CD4-positive, alpha-beta T cell treated with Interleukin-4 for 4 hours (primary cell): ENCODE measurements around the gene NACC1.

Experiments used
- DNase-seq: peaks from one replicate; pipeline ENCODE4 v3.0.0-alpha.2; 2020

NACC1 gene

DNA sequence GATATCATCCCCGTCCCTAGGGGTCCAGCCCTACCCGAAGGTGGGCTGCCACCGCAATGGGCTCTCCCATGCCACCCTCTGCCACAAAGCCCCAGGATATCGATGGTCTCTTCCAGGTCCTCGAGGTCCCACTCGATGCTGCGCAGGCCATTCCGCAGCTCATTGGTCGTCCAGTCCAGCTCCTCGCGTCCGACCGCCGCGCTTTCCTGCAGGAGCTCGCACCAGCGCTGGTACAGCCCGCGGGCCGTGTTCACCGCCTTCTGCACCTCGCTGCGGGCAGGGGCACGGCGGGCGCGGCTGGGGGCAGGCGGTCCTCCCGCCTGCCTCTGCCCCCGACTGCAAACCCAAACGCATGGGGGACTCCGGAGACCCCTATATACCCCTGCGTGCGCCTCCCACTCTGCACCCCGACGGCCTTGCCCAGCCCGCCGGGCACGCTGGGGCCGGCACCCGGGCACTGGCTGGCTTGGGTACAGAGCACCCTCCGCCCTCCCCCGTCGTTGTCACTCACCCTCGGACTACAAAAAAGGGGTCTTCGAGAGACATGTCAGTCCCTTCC, 31.6 kb downstream of the NACC1 start:
- DNase-seq, result no peak

DNA sequence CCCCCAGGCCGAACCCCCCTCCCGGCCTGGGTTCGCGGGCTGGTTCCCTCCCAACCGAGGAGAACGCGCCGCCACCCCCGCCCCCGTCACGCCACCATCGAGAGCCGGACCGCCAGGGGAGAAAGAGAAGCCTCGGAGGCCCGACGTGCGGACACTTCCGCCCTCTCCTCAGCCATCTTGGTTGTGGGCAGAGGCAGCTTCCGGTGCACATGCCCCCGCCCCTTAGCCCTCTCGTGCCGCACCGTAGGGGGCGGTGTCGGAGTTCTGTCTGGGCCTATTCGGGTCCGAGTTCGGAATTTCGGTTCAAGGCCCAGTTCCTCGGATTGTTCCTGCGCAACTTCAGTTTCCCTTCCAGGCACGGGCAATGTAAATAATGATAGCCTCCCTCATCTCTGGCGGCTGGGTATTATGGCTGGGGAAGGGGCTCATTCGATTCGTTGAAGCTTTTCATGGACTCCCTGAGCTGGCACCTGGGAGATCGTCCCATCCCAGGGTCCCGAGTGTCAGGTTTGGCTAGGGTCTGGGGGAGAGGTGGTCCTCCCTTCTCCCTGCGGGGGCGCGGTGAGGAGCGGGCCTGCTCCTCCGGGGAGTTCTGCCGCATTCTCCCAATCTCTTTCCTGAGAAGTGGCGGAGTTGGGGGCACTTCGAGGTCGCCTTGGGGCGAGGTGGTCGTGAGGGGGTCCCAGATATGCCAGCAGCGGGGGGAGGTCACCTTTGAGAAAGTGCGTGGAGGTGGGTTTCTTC, 32.3 kb downstream of the NACC1 start, which contains the start of the genes IER2 and STX10:
TSS of gene IER2 (plus strand) at position 225 of the 744 bp plus-strand sequence. CDS start 2,776 bp downstream, outside the sequence.
TSS of gene STX10 (minus strand) at position 189 of the 744 bp plus-strand sequence. CDS start 202 bp downstream, outside the sequence.
- DNase-seq, result peak; percentile 94

DNA sequence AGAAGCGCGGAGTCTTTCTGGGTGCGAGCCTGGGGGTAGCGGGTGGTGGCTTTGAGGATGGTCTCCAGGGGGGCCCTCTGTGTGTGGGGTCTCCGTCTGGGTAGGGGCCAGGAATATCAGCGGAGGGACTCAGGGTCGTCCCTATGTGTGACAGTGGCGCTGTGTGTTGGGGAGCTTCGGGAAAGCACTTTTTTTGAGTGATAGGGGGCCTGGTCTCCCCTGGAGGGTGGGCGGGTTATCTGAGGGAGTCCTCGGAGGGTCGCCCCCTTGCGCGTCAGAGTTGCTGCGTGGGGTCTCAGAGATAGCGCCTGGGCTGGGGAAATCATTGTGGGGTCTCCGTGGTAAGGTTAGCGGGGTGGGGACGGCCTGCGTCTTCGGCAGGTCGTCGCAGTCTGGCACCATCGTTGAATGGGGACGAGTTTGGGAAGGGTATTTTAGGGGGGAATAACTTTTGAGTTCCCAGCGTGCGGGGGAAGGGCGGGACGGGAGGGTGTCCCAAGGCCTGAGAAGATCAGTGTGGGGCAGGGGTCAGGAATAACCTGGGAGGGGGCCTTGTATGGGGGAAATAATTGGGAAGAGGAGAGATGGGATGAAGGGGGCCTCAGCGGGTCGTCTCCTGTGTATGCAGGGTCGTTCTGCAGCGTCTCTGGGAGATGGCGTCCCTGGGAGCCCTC, 33.0 kb downstream of the NACC1 start:
- DNase-seq, result no peak

DNA sequence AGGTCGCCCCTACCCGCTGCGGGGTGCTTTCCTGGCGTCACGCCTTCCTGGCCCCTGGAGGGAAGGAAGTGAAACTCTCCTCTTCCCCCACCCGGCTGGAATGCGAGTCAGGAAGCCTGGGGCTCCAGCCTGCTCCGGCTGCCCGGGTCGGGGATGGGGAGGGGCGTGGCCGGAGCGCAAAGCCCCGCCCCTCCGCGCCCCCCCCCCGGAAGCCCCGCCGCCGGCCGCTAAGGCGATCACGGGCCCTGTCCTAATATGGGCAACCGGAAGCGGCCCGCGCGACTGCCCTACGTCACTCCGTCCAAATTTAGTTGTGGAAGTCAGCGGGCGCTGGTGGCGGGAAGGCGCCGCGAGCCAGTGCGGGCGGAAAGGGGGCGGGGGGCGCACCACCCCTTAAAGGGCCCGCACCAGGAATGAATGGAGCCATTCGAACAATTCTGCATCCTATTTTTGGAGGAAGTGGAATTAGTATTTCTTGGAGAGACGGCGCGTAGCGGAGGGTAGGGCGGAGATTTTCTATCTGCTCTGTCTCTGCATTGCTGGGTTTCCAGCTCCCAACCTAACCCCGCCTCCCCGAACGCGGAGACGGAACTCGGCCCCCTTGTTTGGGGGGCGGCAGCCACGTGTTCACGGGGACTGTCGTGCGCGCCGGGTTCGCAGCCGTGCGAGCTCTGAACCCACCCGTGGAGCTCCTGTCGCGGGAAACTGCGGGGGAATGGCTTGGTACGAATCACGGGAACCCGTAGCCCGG, 33.7 kb downstream of the NACC1 start:
- peak; percentile 97 for DNase-seq

DNA sequence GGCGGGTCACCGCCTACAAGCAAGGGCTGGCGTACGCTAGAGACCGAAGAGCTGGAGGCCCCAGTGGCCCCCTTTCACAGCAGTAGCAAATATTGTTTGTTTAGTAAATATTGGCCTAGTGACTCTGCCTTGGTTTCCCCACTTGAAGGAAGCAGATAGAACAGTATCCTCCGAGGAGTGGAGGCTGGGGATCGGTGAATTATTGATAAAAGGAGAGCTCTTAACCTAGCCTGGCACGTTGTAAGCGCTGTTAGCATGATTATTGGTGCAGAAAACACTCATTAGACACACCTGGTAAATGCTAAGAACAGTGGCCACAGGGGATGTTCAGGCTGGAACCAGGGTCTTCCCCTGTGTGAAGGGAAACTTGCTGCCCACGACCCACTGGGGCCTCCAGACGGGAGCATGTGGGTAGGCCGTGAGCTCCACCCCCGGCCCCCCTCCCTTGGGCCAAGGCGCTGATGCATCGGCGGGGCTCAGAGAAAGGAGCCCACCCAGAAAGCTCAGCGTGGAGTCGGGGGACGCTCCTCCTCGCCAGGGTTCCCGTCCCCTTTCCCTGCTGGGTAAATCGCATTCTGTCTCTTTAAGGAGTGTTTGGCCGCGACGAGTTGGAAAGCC, 34.4 kb downstream of the NACC1 start:
- no peak for DNase-seq

DNA sequence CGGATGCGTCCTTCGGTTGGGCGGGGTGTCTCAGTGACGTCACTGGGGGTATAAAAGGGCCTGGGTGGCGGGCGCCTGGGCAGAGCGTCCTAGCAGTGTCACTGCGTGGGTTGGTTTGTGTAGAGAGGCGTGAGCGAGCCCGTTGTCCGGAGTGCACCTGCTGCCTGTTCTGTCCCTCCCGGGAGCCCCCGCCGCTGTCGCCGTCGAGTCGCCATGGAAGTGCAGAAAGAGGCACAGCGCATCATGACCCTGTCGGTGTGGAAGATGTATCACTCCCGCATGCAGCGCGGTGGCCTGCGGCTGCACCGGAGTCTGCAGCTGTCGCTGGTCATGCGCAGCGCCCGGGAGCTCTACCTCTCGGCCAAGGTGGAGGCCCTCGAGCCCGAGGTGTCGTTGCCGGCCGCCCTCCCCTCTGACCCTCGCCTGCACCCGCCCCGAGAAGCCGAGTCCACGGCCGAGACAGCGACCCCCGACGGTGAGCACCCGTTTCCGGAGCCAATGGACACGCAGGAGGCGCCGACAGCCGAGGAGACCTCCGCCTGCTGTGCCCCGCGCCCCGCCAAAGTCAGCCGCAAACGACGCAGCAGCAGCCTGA, 35.0 kb downstream of the NACC1 start:
- DNase-seq, result peak; percentile 96

DNA sequence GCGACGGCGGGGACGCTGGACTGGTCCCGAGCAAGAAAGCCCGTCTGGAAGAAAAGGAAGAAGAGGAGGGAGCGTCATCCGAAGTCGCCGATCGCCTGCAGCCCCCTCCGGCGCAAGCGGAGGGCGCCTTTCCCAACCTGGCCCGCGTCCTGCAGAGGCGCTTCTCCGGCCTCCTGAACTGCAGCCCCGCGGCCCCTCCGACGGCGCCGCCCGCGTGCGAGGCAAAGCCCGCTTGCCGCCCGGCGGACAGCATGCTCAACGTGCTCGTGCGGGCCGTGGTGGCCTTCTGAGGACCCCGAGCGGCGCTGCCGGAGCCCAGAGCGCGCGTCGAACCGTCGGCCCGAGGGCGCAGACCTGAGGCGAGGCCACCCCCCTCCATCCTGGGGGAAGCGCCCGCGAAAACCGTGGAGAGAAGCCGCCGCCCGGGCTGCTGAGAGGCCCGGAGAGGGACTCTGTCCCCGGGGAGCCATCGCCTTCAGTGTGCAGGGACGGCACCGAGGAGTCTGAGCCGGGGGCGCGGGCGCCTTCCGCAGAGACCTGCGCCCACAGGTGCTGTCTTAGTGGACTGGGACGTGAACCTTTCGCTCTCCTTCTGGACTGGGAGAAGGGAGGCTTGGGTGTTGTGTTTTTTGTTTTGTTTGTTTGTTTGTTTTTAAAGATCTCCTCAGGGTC, 35.6 kb downstream of the NACC1 start:
- no peak for DNase-seq

DNA sequence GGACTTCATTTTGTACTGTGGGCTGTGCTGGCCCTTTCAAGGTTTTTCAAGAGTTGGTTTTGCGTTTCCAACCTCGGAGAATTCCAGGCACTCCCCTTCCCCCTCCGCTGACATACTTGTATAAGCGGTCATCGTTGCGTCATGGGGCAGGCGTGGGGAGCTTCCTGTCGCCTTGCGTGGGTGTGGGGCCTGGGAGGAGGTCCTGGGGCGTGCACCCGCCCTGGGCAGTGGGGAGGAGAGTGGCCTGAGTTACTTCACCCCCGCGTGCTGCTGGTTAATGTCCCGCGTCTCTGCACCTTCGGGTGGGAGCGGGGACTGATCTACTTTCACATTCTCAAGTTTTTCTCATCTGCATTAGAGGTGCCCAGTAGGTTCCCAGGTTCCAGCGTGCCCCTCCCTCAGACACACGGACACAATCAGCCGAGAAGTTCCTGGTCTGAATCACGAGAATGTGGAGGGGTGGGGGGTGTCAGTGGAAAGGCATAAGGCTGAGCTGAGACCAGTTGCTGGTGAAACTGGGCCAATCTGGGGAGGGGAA, 36.2 kb downstream of the NACC1 start:
- DNase-seq, result peak; percentile 43

DNA sequence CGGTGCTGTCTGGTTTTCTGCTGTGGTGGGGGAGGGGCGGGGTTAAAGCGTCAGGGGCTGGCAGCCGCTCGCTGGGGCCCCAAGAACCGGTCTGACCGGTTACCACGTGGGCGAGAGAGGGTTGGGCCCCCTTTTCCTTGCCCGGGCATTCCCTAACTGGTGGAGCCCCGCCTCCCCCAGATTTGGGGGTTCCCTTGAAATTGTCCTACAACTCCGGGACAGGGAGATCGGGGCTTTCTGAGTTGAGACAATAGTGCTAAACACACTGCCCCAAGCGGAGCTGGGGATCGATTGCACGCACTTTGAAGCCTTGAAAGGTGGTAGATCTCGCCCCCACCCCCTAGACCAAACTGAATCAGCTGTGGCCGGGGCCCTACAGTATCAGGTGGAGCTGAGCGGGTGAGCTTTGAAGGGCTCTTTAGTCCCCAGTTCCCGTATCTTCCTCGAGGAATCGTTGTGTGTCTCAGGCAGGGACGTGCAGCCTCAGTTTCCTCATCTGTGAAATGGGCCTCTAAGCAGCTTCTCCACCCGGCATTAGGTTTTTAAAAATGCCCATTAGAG, 36.9 kb downstream of the NACC1 start:
- peak; percentile 86 for DNase-seq

DNA sequence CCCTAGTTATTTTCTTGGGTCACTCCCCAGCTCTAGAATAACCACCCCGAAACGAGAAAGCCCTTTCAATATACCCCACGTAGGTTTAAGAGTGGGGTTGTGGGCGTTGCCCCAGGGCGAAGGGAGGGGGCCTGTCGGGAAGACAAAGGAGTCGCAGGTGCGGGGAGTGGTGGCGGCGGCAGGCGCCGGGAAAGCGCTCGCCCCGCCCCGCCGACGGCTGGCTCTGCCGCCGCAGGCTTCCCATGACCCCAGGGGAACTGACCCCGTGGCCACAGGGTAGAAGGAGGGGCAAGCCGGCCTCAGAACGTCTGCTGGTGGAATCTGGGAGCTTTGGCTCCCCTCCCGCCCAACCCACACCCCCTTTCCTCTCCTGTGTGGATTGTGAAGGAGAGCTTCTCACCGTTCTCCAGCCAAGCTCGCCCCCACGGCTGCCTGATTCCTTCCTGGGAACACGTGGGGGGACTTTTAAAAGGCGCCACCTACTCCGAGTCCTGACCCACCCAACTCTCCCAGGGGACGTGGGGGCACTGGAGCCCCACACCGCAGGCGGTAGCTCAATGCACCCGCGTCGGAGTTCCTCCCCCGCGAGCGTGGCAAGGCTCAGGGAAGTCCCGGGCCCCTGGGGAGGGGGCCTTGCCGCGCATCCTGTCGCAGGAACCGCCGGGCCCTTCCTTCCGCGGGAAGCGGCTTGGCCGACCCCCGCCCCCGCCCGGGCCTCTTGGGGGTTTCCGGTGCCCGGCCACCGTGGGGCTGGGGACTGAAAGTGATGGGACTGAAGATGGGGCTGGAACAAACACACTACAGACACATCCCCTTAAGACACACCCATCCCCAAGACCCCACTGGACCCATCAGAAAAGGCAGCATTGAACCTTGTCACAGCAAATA, 37.7 kb downstream of the NACC1 start:
- peak; percentile 71 for DNase-seq

DNA sequence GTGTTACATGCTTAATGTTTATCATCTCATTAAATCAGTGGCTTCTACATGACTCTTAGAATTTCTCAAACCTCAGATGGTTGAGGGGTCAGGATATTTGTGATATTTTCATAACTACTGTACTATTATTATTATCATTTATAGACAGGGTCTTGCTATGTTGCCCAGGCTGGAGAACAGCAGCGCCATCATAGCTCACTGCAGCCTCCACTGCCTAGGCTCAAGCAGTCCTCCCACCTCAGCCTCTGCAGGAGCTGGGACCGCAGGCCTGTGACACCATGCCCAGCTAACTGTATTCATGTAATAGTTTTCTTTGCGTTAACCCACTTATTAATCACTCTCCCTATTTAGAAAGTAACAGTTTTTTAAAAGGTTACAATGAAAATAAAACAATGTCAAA, 41.6 kb downstream of the NACC1 start:
- no peak for DNase-seq

DNA sequence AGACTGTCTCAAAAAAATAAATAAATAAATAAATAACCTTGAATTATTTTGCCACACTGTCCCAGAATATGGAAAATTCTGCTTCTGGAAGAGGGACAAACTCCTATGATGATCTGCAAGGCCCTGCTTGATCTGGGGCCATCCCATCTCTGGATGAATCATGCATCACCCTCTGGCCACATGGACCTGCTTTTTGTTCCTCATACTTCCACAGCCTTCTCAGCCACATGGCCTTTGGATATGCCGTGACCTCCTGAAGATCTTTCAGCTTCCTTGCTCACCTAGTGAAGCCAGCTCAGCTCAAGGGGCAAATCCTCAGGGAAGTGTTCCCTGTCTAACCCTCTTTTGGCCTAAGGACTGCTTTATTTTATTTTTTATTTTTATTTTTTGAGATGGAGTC, 42.5 kb downstream of the NACC1 start:
- no peak for DNase-seq

DNA sequence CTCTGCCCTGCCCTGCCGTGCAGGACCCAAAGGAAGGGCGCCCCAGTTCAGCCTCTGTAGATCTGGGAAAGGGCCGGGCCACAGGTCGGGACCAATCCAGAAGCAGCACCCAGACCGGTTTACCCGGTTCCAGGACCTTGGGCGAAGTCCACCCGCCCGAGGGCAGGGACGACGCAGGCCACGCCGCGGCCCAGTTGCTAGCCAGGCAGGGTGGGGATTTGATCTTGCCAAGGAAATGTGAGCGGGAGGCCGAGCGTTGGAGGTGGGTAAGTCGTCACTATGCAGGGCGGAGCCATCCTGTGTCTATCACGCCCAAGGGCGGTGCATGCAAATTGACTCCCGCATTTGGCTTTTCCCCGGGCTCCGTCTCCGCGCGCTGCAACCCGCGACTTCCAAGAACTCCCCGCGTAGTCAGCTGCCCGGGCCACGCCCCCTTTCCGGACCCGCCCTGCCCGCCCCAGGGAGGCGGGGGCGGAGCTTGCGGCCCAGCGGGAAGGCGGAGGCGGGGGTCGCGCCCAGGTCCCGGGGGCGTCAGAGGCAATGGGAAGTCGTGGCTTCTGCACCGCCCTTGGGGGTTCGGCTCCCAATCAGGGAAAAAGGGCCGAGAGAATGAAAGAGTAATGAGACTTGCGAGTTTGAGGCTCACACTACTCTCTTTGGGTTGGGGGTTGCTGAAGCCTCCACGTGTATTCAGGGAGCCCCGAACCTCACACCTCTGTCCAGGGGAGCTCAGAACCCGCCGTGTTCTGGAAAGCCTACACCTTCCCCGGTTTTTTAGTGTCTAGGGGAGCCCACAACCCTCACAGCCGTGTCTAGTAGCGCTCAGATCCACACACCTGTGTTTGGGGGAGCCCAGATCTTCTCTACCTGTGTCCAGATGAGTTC, 44.9 kb downstream of the NACC1 start:
- peak; percentile 89 for DNase-seq

DNA sequence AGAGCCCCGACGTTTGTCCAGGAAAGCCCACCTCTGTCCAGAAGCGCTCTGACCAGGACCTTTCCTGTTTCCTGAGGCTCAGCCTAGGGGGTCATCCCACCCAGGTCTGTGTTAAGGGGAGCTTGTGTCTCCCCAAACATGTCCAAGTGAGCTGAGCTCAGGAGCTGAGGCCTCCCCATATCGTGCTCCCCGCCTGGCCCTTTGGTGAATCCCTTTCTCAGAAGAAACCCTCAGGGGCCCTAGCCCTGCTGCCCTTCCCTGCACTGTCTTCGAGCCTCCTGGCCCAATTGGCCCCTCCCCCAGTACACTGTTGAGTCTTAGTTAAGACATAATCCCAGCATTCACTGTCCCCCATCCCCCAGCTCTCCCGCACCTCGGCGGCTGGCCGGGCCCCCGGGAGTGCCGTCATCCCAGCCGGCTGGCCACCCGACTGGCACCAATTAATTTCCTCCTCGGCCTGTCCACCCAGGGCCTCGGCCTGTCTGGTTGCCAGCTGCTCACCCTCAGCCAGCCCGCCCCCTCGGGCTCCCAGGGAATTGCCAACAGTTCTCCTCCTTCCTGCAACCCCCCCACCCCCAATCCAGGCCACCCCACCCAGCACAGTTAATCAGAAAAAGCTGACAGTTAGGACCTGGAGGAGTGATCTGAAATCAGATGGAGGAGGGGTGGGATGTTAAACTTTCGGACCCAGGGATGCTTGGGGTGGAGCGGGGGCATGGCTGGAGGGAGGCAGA, 45.7 kb downstream of the NACC1 start:
- no peak for DNase-seq

DNA sequence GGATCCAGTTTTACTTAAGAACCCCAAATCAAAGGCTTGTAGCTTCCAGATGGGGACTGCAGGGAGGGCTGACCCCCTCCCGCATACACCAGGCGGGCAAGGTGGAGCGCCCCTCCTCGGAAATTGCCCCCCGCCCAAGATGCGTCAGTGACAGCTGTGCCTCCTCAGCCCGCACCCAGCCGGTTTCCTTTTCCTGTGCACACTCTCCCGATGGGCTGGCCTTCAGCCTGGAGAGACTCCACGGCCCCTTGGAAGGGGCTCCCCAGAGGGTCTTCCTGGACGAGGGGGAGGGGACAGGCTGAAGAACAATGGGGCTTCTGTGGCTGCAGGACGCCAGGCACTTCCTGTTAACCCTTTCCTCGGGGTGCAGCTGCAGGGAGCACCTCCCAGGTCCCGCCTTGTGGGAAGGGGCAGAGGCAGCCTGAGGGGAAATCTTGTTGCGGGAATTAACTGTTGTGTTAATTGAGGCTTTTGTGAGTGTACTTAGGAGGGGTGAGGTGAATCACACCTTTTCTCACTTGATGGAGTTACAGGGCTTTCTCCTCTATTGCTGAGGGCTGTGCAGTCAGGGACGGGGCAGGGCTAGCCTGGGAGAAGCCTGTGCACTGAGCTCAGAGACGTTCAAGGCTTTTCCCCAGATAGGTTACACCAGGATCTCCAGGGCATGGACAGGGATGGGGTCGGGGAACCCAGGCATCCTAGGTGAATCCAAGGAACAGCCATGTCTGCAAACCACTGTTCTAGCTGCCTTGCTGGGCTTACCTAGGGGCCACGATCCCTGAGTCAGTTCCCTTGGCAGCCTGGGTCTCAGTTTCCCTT, 46.5 kb downstream of the NACC1 start:
- peak; percentile 53 for DNase-seq

DNA sequence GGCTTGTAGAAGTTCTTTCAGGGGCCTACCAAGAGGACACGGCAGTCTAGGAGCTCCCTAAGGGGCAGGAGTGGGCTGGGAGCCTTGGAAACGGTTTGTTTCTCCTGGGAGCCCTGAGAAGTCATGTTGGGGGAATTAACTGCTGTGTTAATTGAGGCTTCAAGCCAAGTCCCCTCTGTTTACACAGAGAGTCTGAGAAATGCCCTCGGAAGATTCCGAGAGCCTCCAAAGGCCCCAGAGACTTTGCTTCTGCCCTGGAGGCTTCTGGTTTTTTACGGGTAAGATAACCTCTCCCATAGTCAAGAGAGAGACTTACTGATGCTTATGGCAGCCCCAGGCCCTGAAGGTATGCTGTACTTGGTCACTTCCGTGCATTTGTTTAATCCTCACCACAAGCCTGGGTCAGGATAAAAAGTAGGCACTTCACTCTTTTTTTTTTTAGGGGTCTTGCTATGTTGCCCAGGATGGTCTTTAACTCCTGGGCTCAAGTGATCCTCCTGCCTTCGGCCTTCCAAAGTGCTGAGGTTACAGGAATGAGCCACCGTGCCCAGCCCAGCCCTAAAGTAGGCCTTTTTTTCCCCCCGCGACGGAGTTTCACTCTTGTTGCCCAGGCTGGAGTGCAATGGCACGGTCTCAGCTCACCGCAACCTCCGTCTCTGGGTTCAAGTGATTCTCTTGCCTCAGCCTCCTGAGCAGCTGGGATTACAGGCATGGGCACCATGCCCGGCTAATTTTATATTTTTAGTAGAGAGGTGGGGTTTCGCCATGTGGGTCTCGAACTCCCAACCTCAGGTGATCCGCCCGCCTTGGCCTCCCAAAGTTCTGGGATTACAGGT, 47.3 kb downstream of the NACC1 start:
- no peak for DNase-seq
